ENCODE data around the gene MSANTD4. TPM values are rescaled to one million over a fixed set of nuclear protein-coding genes. Genes with fewer than 3 reads are reported as not detected.

Gene MSANTD4
- polyA plus RNA-seq (2013, experiment 1 of 2), result 7.5 TPM
- 7.3 TPM for polyA plus RNA-seq (2013, experiment 2 of 2)

DNA sequence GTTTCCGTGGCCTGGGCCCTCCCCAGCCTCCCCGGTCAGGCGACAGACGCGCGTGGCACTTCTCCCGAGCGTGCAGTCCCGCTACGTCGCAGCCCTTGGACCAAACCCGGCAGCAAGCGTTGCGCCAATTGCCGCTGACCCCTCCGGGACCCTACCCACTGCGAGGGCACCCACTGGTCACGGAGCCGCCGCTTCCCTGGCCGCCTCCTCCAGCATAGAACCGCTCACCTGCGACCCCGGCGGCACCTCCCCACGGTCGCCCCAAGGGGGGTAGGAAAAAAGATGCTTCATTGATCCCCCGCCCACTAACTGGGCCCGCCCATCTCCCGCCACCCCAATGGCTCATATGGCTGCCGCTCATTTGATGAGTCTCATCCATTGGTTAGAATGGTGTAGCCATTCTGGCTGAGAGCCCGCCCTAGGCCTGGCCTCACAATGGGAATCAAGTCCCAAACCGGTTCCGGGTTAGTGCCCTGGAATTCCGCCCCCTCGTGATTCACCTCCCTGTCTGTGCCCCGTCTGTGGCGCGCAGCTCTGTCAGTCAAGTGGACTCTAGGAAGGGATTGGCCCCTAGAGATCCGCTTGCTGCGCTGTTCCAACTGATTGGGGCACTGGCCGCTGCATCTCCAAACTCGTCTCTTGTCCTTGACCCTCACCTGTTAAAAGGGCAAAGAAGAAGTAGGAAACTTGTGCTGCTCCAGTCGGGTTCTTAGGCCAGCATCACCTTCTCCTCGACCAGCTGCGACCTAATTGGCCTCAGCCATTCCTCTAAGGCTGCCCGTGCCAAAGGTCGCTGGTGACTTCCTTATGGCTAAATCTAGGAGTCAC is at the start of gene MSANTD4:
MSANTD4 (minus strand) TSS at position 274 of the 828 bp plus-strand sequence. CDS start 11,323 bp downstream, outside the sequence.
- no peaks in the 10 kb centered on the region for H3K4me1 ChIP-seq (ENCODE audit: control insufficient read depth, low read depth, low read length)

DNA sequence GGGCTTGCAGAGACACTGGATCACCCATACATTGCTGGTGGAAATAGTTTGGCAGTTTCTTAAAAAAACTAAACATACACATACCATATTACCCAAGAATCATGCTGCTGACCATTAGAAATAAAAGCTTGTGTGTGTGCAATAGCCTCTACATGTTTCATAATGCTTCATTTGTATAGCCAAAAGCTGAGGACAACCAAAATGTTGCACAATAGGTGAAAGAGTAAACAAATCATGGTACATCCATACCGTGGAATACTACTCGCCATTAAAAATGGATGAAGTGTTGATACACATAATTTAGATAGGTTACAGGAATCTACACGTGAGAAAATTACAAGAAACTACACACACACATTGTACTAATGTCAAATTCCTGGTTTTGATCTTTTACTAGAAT is 48.6 kb upstream of the MSANTD4 start:
- H4K5ac ChIP-seq (ENCODE audit: low read length), result no peak overlapping the region
- no peaks in the 10 kb centered on the region for H3K27me3 ChIP-seq (ENCODE audit: insufficient read depth, low read length, poor library complexity)
- H3K4me2 ChIP-seq (ENCODE audit: low read length), result no peak overlapping the region
- H2BK120ac ChIP-seq (ENCODE audit: low read depth, low read length), result no peak overlapping the region
- H2BK15ac ChIP-seq (replicated peaks; ENCODE audit: low read depth), result no peak overlapping the region
- H3K4ac ChIP-seq (ENCODE audit: low read depth, low read length), result no peak overlapping the region
- no peaks in the 10 kb centered on the region for H3K36me3 ChIP-seq (ENCODE audit: control insufficient read depth, insufficient read depth, low read length)
- H3K27ac ChIP-seq (ENCODE audit: low read depth, low read length), result no peak overlapping the region
- H3K79me2 ChIP-seq (ENCODE audit: control insufficient read depth, insufficient read depth, low read length), result no peaks in the 10 kb centered on the region
- H4K8ac ChIP-seq (ENCODE audit: low read depth, low read length), result no peak overlapping the region
- H3K56ac ChIP-seq (ENCODE audit: low read length), result no peak overlapping the region
- H2AK5ac ChIP-seq (ENCODE audit: low read length), result no peak overlapping the region
- H3K4me1 ChIP-seq (ENCODE audit: control insufficient read depth, low read depth, low read length), result no peaks in the 10 kb centered on the region
- no peak overlapping the region for H3K23ac ChIP-seq (ENCODE audit: low read length)
- H2BK5ac ChIP-seq (ENCODE audit: low read length), result no peak overlapping the region
- H3K9ac ChIP-seq (ENCODE audit: low read length), result no peak overlapping the region
- H3K79me1 ChIP-seq (ENCODE audit: low read length), result no peaks in the 10 kb centered on the region
- WGBS (ENCODE audit: extremely low coverage, insufficient coverage, low lambda C conversion rate), result no CpG with 5 or more reads among the region's 3 CpGs
- no peak overlapping the region for H3K18ac ChIP-seq (ENCODE audit: low read length)
- DNase-seq, result no peak
- H3K4me3 ChIP-seq (ENCODE audit: low read length), result no peak overlapping the region

More for the DNA sequence above, at the start of gene MSANTD4:
- peak; percentile 100 for DNase-seq
- Histone ChIP-seq H3K4ac (ENCODE audit: low read depth, low read length) (no peak within 1 kb of the TSS), H2AK5ac (ENCODE audit: low read length) (no peak within 1 kb of the TSS), H3K36me3 (ENCODE audit: control insufficient read depth, insufficient read depth, low read length) (no peaks in the 10 kb centered on the region), H3K27ac (ENCODE audit: low read depth, low read length) (no peak within 1 kb of the TSS), H3K9ac (ENCODE audit: low read length) (peak within 1 kb of the TSS; percentile 82), H2BK120ac (ENCODE audit: low read depth, low read length) (no peak within 1 kb of the TSS), H4K5ac (ENCODE audit: low read length) (no peak within 1 kb of the TSS), H3K56ac (ENCODE audit: low read length) (peak within 1 kb of the TSS; percentile 94), H2BK15ac (replicated peaks; ENCODE audit: low read depth) (no peak within 1 kb of the TSS), H3K4me2 (ENCODE audit: low read length) (peak within 1 kb of the TSS; percentile 72), H4K8ac (ENCODE audit: low read depth, low read length) (no peak within 1 kb of the TSS), H3K79me1 (ENCODE audit: low read length) (peaks cover 2% of the 10 kb centered on the region), H3K23ac (ENCODE audit: low read length) (peak within 1 kb of the TSS; percentile 70), H2BK5ac (ENCODE audit: low read length) (no peak within 1 kb of the TSS), H3K18ac (ENCODE audit: low read length) (peak within 1 kb of the TSS; percentile 1), H3K4me3 (ENCODE audit: low read length) (peak within 1 kb of the TSS; percentile 87), H3K27me3 (ENCODE audit: insufficient read depth, low read length, poor library complexity) (no peaks in the 10 kb centered on the region), H3K79me2 (ENCODE audit: control insufficient read depth, insufficient read depth, low read length) (peaks cover 11% of the 10 kb centered on the region)
- WGBS (ENCODE audit: extremely low coverage, insufficient coverage, low lambda C conversion rate), result no CpG with 5 or more reads among the region's 48 CpGs

DNA sequence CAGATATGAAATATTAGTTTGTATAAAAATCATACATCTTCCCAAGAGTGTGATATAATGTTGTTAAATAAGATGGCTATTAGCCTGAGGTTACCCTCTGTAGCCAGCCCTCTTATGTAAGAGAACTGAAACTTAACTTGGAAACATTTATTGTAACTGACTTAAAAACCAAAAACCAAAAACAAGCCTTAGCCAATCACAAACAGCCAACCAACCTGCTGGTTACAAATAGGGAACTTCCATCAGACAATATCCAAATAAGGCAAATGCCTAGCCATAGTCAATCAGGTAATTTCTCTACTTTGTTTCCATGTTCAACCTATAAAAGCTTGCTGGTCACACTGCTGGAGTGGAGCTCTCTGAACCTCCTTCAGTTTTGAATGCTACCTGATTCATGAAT is 41.0 kb upstream of the MSANTD4 start:
- Histone ChIP-seq H3K23ac (ENCODE audit: low read length) (no peak overlapping the region), H3K4me3 (ENCODE audit: low read length) (no peak overlapping the region), H3K4me2 (ENCODE audit: low read length) (no peak overlapping the region), H3K4ac (ENCODE audit: low read depth, low read length) (no peak overlapping the region), H3K9ac (ENCODE audit: low read length) (no peak overlapping the region), H2BK120ac (ENCODE audit: low read depth, low read length) (no peak overlapping the region), H3K56ac (ENCODE audit: low read length) (no peak overlapping the region), H3K4me1 (ENCODE audit: control insufficient read depth, low read depth, low read length) (no peaks in the 10 kb centered on the region), H2BK15ac (replicated peaks; ENCODE audit: low read depth) (no peak overlapping the region), H3K79me2 (ENCODE audit: control insufficient read depth, insufficient read depth, low read length) (no peaks in the 10 kb centered on the region), H3K79me1 (ENCODE audit: low read length) (no peaks in the 10 kb centered on the region), H2BK5ac (ENCODE audit: low read length) (no peak overlapping the region), H4K5ac (ENCODE audit: low read length) (no peak overlapping the region), H2AK5ac (ENCODE audit: low read length) (no peak overlapping the region), H3K27ac (ENCODE audit: low read depth, low read length) (no peak overlapping the region), H3K36me3 (ENCODE audit: control insufficient read depth, insufficient read depth, low read length) (no peaks in the 10 kb centered on the region), H4K8ac (ENCODE audit: low read depth, low read length) (no peak overlapping the region), H3K18ac (ENCODE audit: low read length) (no peak overlapping the region), H3K27me3 (ENCODE audit: insufficient read depth, low read length, poor library complexity) (no peaks in the 10 kb centered on the region)
- DNase-seq, result no peak

DNA sequence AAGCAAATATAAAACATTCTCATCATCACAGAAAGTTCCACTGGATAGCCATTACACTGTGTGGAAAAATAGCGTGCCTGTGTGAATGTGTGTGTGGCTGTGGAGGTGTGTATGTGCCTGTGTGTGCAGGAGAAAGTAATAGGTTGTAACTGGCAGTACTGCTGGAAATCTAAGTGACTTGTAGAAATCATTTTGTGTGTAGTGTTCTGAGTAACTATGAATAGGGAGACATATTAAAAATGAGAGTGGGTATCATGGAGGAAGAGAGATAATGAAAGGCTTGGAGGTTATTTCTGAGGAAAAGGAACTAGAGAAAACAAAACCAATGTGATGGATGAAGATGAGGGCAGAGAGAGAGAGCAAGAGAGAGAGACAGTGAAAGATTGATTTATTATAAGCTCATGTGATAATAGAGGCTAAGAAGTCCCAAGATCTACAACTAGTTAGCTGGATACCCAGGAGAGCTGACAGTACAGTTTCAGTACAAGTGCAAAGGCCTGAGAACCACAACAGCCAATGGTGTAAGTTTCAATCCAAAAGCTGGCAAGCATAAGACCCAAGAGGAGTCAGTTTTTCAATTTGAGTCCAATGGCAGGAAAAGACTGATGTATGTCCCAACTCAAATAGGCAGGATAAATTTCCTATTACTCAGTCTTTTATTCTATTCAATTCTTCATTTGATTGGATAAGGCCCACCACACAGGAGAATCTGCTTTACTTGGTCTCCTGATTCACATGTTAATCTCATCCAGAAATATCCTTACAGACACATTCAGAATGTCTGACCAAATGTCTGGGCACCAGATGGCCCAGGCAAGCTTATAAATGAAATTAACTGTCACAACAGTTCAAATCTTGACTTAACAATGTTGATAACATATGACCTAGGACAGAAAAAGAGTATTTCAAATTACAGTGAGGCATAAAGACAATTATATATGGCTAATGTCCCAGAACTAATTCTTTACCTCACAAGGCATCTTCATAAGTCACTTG is 40.2 kb upstream of the MSANTD4 start:
- no peak overlapping the region for H3K18ac ChIP-seq (ENCODE audit: low read length)

DNA sequence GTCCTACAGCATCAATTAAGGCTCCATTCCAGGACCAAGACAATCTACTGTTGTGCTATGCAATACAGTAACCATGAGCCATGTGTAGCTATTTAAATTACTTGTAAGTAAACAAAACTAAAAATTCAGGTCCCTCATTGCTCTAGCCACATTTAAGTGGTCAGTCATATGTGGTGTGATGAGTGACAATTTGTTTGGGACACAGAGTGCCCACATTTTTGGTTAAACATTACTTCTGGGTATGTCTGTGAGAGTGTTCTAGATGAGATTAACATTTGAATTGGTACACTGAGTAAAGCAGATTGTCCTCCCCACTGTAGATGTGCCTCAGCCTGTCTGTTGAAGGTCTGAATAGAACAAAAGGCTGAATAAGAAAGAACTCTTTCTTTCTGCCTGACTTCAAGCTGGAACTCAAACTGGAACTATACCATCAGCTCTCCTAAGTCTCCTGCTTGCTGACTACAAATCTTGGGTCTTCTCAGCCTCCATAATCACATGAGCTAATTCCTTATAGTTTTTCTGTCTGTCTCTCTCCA is 39.3 kb upstream of the MSANTD4 start:
- Histone ChIP-seq H4K5ac (ENCODE audit: low read length) (no peak overlapping the region), H2BK5ac (ENCODE audit: low read length) (no peak overlapping the region), H3K27me3 (ENCODE audit: insufficient read depth, low read length, poor library complexity) (no peaks in the 10 kb centered on the region), H3K79me1 (ENCODE audit: low read length) (no peaks in the 10 kb centered on the region), H2BK15ac (replicated peaks; ENCODE audit: low read depth) (no peak overlapping the region), H3K4ac (ENCODE audit: low read depth, low read length) (no peak overlapping the region), H3K18ac (ENCODE audit: low read length) (no peak overlapping the region), H3K4me2 (ENCODE audit: low read length) (no peak overlapping the region), H3K4me3 (ENCODE audit: low read length) (no peak overlapping the region), H3K79me2 (ENCODE audit: control insufficient read depth, insufficient read depth, low read length) (no peaks in the 10 kb centered on the region), H2AK5ac (ENCODE audit: low read length) (no peak overlapping the region), H4K8ac (ENCODE audit: low read depth, low read length) (no peak overlapping the region), H3K27ac (ENCODE audit: low read depth, low read length) (no peak overlapping the region), H3K23ac (ENCODE audit: low read length) (no peak overlapping the region), H3K9ac (ENCODE audit: low read length) (no peak overlapping the region), H3K56ac (ENCODE audit: low read length) (no peak overlapping the region), H3K4me1 (ENCODE audit: control insufficient read depth, low read depth, low read length) (no peaks in the 10 kb centered on the region), H2BK120ac (ENCODE audit: low read depth, low read length) (no peak overlapping the region), H3K36me3 (ENCODE audit: control insufficient read depth, insufficient read depth, low read length) (no peaks in the 10 kb centered on the region)
- no peak for DNase-seq

More for the DNA sequence above, 40.2 kb upstream of the MSANTD4 start:
- H3K36me3 ChIP-seq (ENCODE audit: control insufficient read depth, insufficient read depth, low read length), result no peaks in the 10 kb centered on the region
- no CpG with 5 or more reads among the region's 1 CpG for WGBS (ENCODE audit: extremely low coverage, insufficient coverage, low lambda C conversion rate)
- H4K8ac ChIP-seq (ENCODE audit: low read depth, low read length), result no peak overlapping the region
- no peak overlapping the region for H3K9ac ChIP-seq (ENCODE audit: low read length)
- no peak overlapping the region for H3K4me3 ChIP-seq (ENCODE audit: low read length)
- H3K79me2 ChIP-seq (ENCODE audit: control insufficient read depth, insufficient read depth, low read length), result no peaks in the 10 kb centered on the region
- DNase-seq, result no peak
- H3K4me2 ChIP-seq (ENCODE audit: low read length), result no peak overlapping the region
- no peaks in the 10 kb centered on the region for H3K79me1 ChIP-seq (ENCODE audit: low read length)
- H3K27ac ChIP-seq (ENCODE audit: low read depth, low read length), result no peak overlapping the region
- H3K27me3 ChIP-seq (ENCODE audit: insufficient read depth, low read length, poor library complexity), result no peaks in the 10 kb centered on the region
- no peak overlapping the region for H2BK15ac ChIP-seq (replicated peaks; ENCODE audit: low read depth)
- H3K56ac ChIP-seq (ENCODE audit: low read length), result no peak overlapping the region
- H3K23ac ChIP-seq (ENCODE audit: low read length), result no peak overlapping the region
- no peak overlapping the region for H4K5ac ChIP-seq (ENCODE audit: low read length)
- H2BK120ac ChIP-seq (ENCODE audit: low read depth, low read length), result no peak overlapping the region
- no peak overlapping the region for H2AK5ac ChIP-seq (ENCODE audit: low read length)
- H3K4me1 ChIP-seq (ENCODE audit: control insufficient read depth, low read depth, low read length), result no peaks in the 10 kb centered on the region
- H3K4ac ChIP-seq (ENCODE audit: low read depth, low read length), result no peak overlapping the region
- no peak overlapping the region for H2BK5ac ChIP-seq (ENCODE audit: low read length)
